ENCODE measurements around the gene KLF4. TPM values are rescaled to one million over a fixed set of nuclear protein-coding genes. Genes with fewer than 3 reads are reported as not detected.

The KLF4 gene
- total RNA-seq, 4 donors from 2014 or later, result 304 to 861 (median 407) TPM

DNA sequence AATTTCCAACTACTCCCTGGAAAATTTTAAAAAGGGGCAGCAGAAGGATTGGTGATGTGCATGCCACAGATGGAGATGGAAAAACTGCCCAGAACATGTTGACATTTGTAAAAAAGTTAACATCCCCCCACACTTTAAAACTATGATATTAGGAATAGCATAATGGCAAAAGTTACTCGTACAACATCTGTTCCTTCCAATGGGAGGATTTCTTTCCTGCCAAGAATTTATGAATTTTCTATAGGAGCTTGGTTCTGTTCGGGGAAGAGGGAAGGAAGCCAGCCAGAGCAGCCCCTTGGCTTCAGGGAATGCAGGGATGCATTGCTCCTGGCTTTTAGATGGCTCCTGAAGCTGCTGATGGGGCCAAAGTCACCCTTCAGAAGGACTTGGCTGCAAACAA, 22.7 kb downstream of the KLF4 start:
- Histone ChIP-seq H3K9me3 (no peaks in the 10 kb centered on the region), H3K27me3 (peaks cover 8% of the 10 kb centered on the region), H3K36me3 (no peaks in the 10 kb centered on the region), H3K4me3 (no peak overlapping the region), H3K4me1 (peaks cover 0 to 14% (median 9%) of the 10 kb centered on the region in 4 donors), H3K27ac (no peak overlapping the region)
- in situ Hi-C loops (cut with MboI; ENCODE audit: low pct_ligation_motif_present in 1 of 4, low pct_unique_long_range_greater_than_20kb in 1 of 4, low sequenced_read_pairs in 3 of 4), result loop anchor here in 3 of 4 donors (10.0 to 25.0 kb wide), 5 partner anchors 795 to 1295 kb away; no protein-coding TSS in a partner anchor
- DNase-seq, result no peak
- WGBS, 2 donors (ENCODE audit: low coverage in 1 of 2), result 51 to 75% methylated on average over 2 of the region's 2 CpGs
- TF ChIP-seq POLR2AphosphoS5 (IDR thresholded peaks at IDR 0.05) (no peak), EP300 (IDR thresholded peaks at IDR 0.05; ENCODE audit: low read depth) (no peak), POLR2A (IDR thresholded peaks at IDR 0.05) (no peak), CTCF (IDR thresholded peaks at IDR 0.05) (no peak)
- intact Hi-C loops (cut with DNase I; ENCODE audit: low total_unique reads), result loop anchor here (5.0 kb wide), 1 partner anchor 1100 kb away; no protein-coding TSS in a partner anchor

DNA sequence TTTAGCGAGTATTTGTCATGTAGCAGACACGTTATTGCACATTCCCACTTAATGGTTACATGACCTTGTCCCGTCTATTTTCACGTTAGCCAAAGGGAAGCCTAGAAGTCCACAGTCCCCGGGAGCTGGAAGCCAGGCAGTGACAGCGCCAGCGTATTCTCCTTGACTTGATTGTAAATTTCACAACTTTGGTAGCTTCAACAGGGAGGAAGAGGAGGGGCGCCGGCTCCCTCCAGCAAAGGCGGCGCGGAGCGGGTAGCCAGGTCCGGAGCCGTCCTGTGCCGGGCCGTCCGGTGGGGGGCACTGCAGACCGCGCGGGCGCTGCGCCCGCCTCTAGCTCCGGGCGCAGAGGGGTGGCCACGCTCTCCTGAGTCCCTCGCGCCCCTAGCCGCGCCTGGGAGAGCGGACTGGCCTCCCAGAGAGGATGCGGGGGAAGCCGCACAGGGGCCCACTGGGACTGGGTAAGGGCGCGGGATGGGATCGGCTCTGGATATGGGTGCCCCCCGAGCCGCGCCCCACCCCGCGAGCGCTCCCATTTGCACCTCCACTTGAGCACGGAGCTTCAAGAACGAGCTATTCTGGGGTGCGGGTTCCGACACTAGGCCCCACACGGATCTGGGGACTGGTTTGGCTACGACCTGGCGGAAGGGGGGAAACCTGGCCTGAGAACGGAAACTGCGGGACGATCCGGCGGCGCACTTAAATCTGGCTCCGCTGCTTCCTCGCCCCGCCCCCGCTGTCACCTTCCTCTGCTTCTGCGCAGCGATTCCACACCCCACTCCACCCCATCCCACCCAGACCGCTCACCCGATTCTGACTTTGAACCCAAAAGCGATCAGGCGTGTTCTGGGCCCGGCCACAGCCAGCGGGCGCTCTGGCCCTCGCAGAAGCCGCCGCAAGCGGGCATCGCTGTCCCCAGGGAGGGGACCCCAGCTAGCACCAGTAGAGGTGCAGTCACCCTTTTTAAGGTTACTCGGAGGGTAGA, 23.8 kb downstream of the KLF4 start:
- WGBS, 2 donors (ENCODE audit: low coverage in 1 of 2), result 11% methylated on average over 47 of the region's 75 CpGs; no CpG with 5 or more reads in 1 of the 2 donors
- peak; percentile 75 for DNase-seq
- Histone ChIP-seq H3K4me3 (peak overlapping the region; percentile 47 to 68 (median 58)), H3K36me3 (no peaks in the 10 kb centered on the region), H3K9me3 (no peaks in the 10 kb centered on the region), H3K27ac (peak overlapping the region in 3 of 4 donors; percentile 69 to 74 (median 70)), H3K27me3 (peaks cover 8% of the 10 kb centered on the region), H3K4me1 (peaks cover 0 to 14% (median 9%) of the 10 kb centered on the region in 4 donors)
- in situ Hi-C loops (cut with MboI; ENCODE audit: low pct_ligation_motif_present in 1 of 4, low pct_unique_long_range_greater_than_20kb in 1 of 4, low sequenced_read_pairs in 3 of 4) (loop anchor here in 3 of 4 donors (10.0 to 25.0 kb wide), 5 partner anchors 797 to 1297 kb away; no protein-coding TSS in a partner anchor), intact Hi-C loops (cut with DNase I; ENCODE audit: low total_unique reads) (loop anchor here (5.0 kb wide), 1 partner anchor 1102 kb away; no protein-coding TSS in a partner anchor)
- TF ChIP-seq CTCF (IDR thresholded peaks at IDR 0.05) (peak; percentile 75 to 93 (median 91)), POLR2A (IDR thresholded peaks at IDR 0.05) (peak; percentile 18), EP300 (IDR thresholded peaks at IDR 0.05; ENCODE audit: low read depth) (no peak), POLR2AphosphoS5 (IDR thresholded peaks at IDR 0.05) (peak in 1 of 3 donors; percentile 25)

DNA sequence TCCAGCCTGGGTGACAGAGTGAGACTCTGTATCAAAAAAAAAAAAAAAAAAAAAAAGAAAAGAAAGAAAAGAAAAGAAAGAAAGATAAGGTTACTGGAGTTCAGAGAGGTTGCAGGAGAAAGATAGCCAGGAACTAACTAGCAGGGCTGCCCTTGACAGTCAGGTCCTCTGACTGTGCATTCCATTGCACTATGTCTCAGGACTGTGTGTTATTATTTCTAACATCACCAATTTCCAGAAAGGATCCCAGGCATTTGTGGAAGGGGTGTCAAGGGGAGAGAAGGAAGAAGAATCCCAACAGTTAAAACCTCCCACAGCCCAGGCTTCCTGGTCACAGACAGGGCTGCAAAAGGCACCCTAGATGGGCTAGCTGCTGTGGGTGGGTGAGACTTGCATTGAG, 25.1 kb downstream of the KLF4 start:
- Histone ChIP-seq H3K9me3 (no peaks in the 10 kb centered on the region), H3K4me1 (peaks cover 0 to 14% (median 9%) of the 10 kb centered on the region in 4 donors), H3K36me3 (no peaks in the 10 kb centered on the region), H3K4me3 (no peak overlapping the region), H3K27me3 (peaks cover 8% of the 10 kb centered on the region), H3K27ac (no peak overlapping the region)
- in situ Hi-C loops (cut with MboI; ENCODE audit: low pct_ligation_motif_present in 1 of 4, low pct_unique_long_range_greater_than_20kb in 1 of 4, low sequenced_read_pairs in 3 of 4) (loop anchor here in 3 of 4 donors (10.0 to 25.0 kb wide), 5 partner anchors 798 to 1298 kb away; no protein-coding TSS in a partner anchor), intact Hi-C loops (cut with DNase I; ENCODE audit: low total_unique reads) (no loop called here)
- TF ChIP-seq POLR2A (IDR thresholded peaks at IDR 0.05) (no peak), CTCF (IDR thresholded peaks at IDR 0.05) (no peak), POLR2AphosphoS5 (IDR thresholded peaks at IDR 0.05) (no peak), EP300 (IDR thresholded peaks at IDR 0.05; ENCODE audit: low read depth) (no peak)
- DNase-seq, result no peak

DNA sequence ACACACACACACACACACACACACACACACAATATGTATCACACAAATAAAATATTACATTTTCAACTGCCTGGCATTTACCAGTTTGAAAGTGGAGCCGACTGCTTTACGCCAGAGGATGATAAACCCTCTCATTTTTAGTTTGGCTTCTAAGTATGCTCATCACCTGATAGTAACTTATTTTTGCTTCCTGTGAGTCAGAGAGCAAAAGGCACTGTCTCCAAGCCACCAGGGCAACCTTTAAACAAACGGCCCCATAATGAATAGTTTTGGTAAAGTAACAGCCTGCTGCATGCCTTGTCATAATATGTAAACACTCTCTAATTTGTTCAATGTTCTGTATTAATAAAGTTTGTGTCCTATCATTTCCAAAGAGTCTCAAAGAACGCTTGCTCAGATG, 26.9 kb downstream of the KLF4 start:
- in situ Hi-C loops (cut with MboI; ENCODE audit: low pct_ligation_motif_present in 1 of 4, low pct_unique_long_range_greater_than_20kb in 1 of 4, low sequenced_read_pairs in 3 of 4), result loop anchor here in 3 of 4 donors (10.0 to 25.0 kb wide), 5 partner anchors 800 to 1300 kb away; no protein-coding TSS in a partner anchor
- peaks cover 0 to 14% (median 9%) of the 10 kb centered on the region in 4 donors for H3K4me1 ChIP-seq
- intact Hi-C loops (cut with DNase I; ENCODE audit: low total_unique reads), result no loop called here

More for the DNA sequence above, 26.9 kb downstream of the KLF4 start:
- H3K9me3 ChIP-seq, result no peaks in the 10 kb centered on the region
- H3K27ac ChIP-seq, result no peak overlapping the region
- H3K27me3 ChIP-seq, result peaks cover 8% of the 10 kb centered on the region
- no peak for DNase-seq
- no peak for TF ChIP-seq CTCF (IDR thresholded peaks at IDR 0.05)
- no peak for TF ChIP-seq POLR2AphosphoS5 (IDR thresholded peaks at IDR 0.05)
- TF ChIP-seq POLR2A (IDR thresholded peaks at IDR 0.05), result no peak
- no peak for TF ChIP-seq EP300 (IDR thresholded peaks at IDR 0.05; ENCODE audit: low read depth)
- no peak overlapping the region for H3K4me3 ChIP-seq
- no peaks in the 10 kb centered on the region for H3K36me3 ChIP-seq
- WGBS, 2 donors (ENCODE audit: low coverage in 1 of 2), result 69 to 70% methylated on average over 2 to 4 of the region's 4 CpGs
